Lower leg skin (tissue), 4 donors: ENCODE data around the gene IPO11. TPM values are rescaled to one million over a fixed set of nuclear protein-coding genes. Genes with fewer than 3 reads are reported as not detected.

Experiments
- DNase-seq, 2 donors: peaks; one replicate each; pipeline ENCODE4 v3.0.0-alpha.2; 2019; ENCODE audit warnings: low spot score in 2 of 2
- H3K4me3 ChIP-seq: fragments of 200-600 bp; sonication (generic); 2 replicates; pipeline ENCODE4 v1.5.1; 2017; ENCODE audit warnings: mild to moderate bottlenecking, low read depth; ENCODE audit not compliant: poor library complexity, severe bottlenecking
- POLR2A ChIP-seq, 2 donors: fragments of 450-650 bp; IDR thresholded peaks; one replicate each; pipeline ENCODE4 v1.6.1; 2016 to 2017; ENCODE audit warnings: antibody characterized with exemption in 2 of 2, mild to moderate bottlenecking in 1 of 2, moderate library complexity in 1 of 2
- WGBS, 2 donors: methylation state at CpG; one replicate each; pipeline ENCODE4 v1.1.5; 2018; 5-methylcytosine and 5-hydroxymethylcytosine counted together
- intact Hi-C: fragments of 100-400 bp; cut with DNase I; formaldehyde crosslinking; loops from one replicate; pipeline ENCODE4 v1.15.0; 2023; ENCODE audit warnings: low total_unique reads
- total RNA-seq, 4 donors: library from RNA; depleted of rRNA; stranded (reverse); fragments of >200 nt; gene quantifications; one replicate each; pipeline ENCODE4 v1.1.0, GENCODE V29; 2016
- TF ChIP-seq, protein P1 (sequence below), 3 donors: fragments of 450-650 bp; IDR thresholded peaks; one replicate each; pipeline ENCODE4 v1.5.1; 2016; ENCODE audit warnings: antibody characterized with exemption in 3 of 3, mild to moderate bottlenecking in 3 of 3, moderate library complexity in 2 of 3

The IPO11 gene
- total RNA-seq, 4 donors from 2014 or later = 12.9 to 21.8 (median 15.2) TPM

- no peak for DNase-seq
- no peak overlapping the region for H3K4me3 ChIP-seq
- no peak for TF ChIP-seq POLR2A (IDR thresholded peaks at IDR 0.05)
- TF ChIP-seq, protein P1, sequence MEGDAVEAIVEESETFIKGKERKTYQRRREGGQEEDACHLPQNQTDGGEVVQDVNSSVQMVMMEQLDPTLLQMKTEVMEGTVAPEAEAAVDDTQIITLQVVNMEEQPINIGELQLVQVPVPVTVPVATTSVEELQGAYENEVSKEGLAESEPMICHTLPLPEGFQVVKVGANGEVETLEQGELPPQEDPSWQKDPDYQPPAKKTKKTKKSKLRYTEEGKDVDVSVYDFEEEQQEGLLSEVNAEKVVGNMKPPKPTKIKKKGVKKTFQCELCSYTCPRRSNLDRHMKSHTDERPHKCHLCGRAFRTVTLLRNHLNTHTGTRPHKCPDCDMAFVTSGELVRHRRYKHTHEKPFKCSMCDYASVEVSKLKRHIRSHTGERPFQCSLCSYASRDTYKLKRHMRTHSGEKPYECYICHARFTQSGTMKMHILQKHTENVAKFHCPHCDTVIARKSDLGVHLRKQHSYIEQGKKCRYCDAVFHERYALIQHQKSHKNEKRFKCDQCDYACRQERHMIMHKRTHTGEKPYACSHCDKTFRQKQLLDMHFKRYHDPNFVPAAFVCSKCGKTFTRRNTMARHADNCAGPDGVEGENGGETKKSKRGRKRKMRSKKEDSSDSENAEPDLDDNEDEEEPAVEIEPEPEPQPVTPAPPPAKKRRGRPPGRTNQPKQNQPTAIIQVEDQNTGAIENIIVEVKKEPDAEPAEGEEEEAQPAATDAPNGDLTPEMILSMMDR (IDR thresholded peaks at IDR 0.05) = no peak
- intact Hi-C loops = no loop called here
- 74 to 75% methylated on average over 3 of the region's 3 CpGs for WGBS, 2 donors
Measured at GRCh38 chr5:62627121-62627520, 214.6 kb downstream of the IPO11 start.

GRCh38 chr5:62627901-62628300, 215.3 kb downstream of the IPO11 start:
- 85 to 92% methylated on average over 5 of the region's 5 CpGs for WGBS, 2 donors
- intact Hi-C loops = no loop called here
- DNase-seq = no peak
- no peak for TF ChIP-seq POLR2A (IDR thresholded peaks at IDR 0.05)
- TF ChIP-seq, protein P1 (IDR thresholded peaks at IDR 0.05) = no peak
- H3K4me3 ChIP-seq = no peak overlapping the region

DNA sequence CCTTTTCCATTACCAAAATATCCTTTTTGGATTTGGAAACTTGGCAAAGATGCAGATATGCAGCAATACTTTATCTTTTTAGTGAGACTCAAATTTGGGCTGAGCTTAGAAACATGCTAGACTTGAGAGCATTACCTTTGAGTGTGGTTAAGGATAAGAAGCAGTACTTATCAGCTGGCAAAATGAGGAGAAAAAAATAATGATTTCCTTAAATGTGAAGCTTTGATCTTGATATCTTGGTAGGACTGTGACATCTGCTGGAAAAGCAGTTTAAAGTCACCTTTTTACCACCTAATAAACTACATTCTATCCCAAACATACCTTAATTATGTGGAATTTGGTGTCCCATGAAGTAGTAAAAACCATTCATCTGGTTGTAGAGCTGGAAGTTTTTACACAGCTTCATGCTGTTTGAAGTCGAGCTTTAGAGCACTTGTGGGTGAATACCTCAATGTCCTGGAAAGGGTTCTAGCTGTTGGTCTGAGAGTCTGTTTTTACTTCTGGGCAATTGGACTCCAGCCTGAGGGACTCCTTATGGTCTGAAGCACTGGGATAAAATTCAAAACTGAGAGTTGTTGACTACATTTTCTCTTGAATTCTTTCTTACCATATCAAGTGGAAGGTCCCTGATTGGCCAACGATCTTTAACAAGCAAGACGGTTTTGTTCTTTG, 219.5 kb downstream of the IPO11 start:
- WGBS, 2 donors = 59 to 69% methylated on average over 3 of the region's 3 CpGs
- DNase-seq = no peak
- H3K4me3 ChIP-seq = no peak overlapping the region
- TF ChIP-seq, protein P1 (IDR thresholded peaks at IDR 0.05) = no peak
- intact Hi-C loops = no loop called here

GRCh38 chr5:62633243-62633642, 220.7 kb downstream of the IPO11 start:
- intact Hi-C loops = no loop called here
- TF ChIP-seq, protein P1 (IDR thresholded peaks at IDR 0.05) = no peak
- no peak for TF ChIP-seq POLR2A (IDR thresholded peaks at IDR 0.05)
- DNase-seq = no peak
- H3K4me3 ChIP-seq = no peak overlapping the region

- intact Hi-C loops = no loop called here
- no peak for TF ChIP-seq POLR2A (IDR thresholded peaks at IDR 0.05)
- TF ChIP-seq, protein P1 (IDR thresholded peaks at IDR 0.05) = no peak
- DNase-seq = no peak
- 80 to 86% methylated on average over 4 of the region's 4 CpGs for WGBS, 2 donors
- H3K4me3 ChIP-seq = no peak overlapping the region
Measured at GRCh38 chr5:62640446-62640845, 227.9 kb downstream of the IPO11 start.

GRCh38 chr5:62642468-62642867, 229.9 kb downstream of the IPO11 start:
- intact Hi-C loops = no loop called here
- 67 to 78% methylated on average over 6 of the region's 6 CpGs for WGBS, 2 donors
- TF ChIP-seq POLR2A (IDR thresholded peaks at IDR 0.05) = no peak
- TF ChIP-seq, protein P1 (IDR thresholded peaks at IDR 0.05) = no peak
- H3K4me3 ChIP-seq = no peak overlapping the region
- DNase-seq = no peak
